Measurements from ENCODE around the gene FAM221B. TPM values are rescaled to one million over a fixed set of nuclear protein-coding genes. Genes with fewer than 3 reads are reported as not detected.
A peak's percentile ranks its signal among the peaks of the same experiment; 100 is the strongest.

Gene FAM221B
- total RNA-seq, 4 donors from 2014 or later, result not detected

- Histone ChIP-seq H3K36me3 (no peaks in the 10 kb centered on the region), H3K27me3 (no peaks in the 10 kb centered on the region), H3K4me3 (peak overlapping the region; percentile 68 to 96 (median 90)), H3K4me1 (peaks cover 37 to 58% of the 10 kb centered on the region in 2 donors), H3K9me3 (no peaks in the 10 kb centered on the region), H3K27ac (peak overlapping the region; percentile 88 to 98 (median 98))
- DNase-seq, result no peak
- in situ Hi-C loops (cut with MboI; ENCODE audit: low sequenced_read_pairs in 4 of 4), result no loop called here
- intact Hi-C loops (cut with DNase I; ENCODE audit: low total_unique reads), result loop anchor here (1.0 to 5.0 kb wide), 2 partner anchors 14 to 53 kb away; partner anchors contain the start of gene HINT2
- TF ChIP-seq POLR2A (IDR thresholded peaks at IDR 0.05), result no peak
- TF ChIP-seq CTCF (IDR thresholded peaks at IDR 0.05 in 4 of 5, conservative IDR thresholded peaks at IDR 0.05 in 1 of 5), result no peak
- peak in 1 of 2 donors; percentile 2 for ATAC-seq
Measured at GRCh38 chr9:35829764-35830096, 1.2 kb upstream of the FAM221B start.

- peak within 1 kb of the TSS; percentile 88 to 98 (median 98) for H3K27ac ChIP-seq
- no peaks in the 10 kb centered on the region for H3K27me3 ChIP-seq
- in situ Hi-C loops (cut with MboI; ENCODE audit: low sequenced_read_pairs in 4 of 4) (no loop called here), intact Hi-C loops (cut with DNase I; ENCODE audit: low total_unique reads) (loop anchor here (1.0 to 5.0 kb wide), 2 partner anchors 14 to 53 kb away; partner anchors contain the start of gene HINT2)
- peaks cover 32 to 53% of the 10 kb centered on the region in 2 donors for H3K4me1 ChIP-seq
- peak; percentile 92 to 93 for ATAC-seq
- H3K9me3 ChIP-seq, result no peaks in the 10 kb centered on the region
- no peaks in the 10 kb centered on the region for H3K36me3 ChIP-seq
- peak; percentile 53 to 67 for TF ChIP-seq POLR2A (IDR thresholded peaks at IDR 0.05)
- TF ChIP-seq CTCF (IDR thresholded peaks at IDR 0.05 in 4 of 5, conservative IDR thresholded peaks at IDR 0.05 in 1 of 5), result no peak
- peak within 1 kb of the TSS; percentile 68 to 96 (median 90) for H3K4me3 ChIP-seq
- peak; percentile 96 to 97 for DNase-seq
Measured at GRCh38 chr9:35829084-35829763, 692 bp upstream of the FAM221B start, which contains the start of gene TMEM8B. Gene TMEM8B (plus strand): TSS chr9:35829228. CDS start chr9:35829448, 220 bp downstream.

GRCh38 chr9:35827486-35827885 lies 1.0 kb downstream of the FAM221B start:
- no peak overlapping the region for H3K4me3 ChIP-seq
- H3K36me3 ChIP-seq, result no peaks in the 10 kb centered on the region
- DNase-seq (no peak), ATAC-seq (no peak)
- no peaks in the 10 kb centered on the region for H3K9me3 ChIP-seq
- H3K27ac ChIP-seq, result no peak overlapping the region
- H3K4me1 ChIP-seq, result peaks cover 16 to 35% of the 10 kb centered on the region in 2 donors
- in situ Hi-C loops (cut with MboI; ENCODE audit: low sequenced_read_pairs in 4 of 4) (no loop called here), intact Hi-C loops (cut with DNase I; ENCODE audit: low total_unique reads) (loop anchor here (5.0 kb wide), 1 partner anchor 55 kb away; no protein-coding TSS in a partner anchor)
- no peaks in the 10 kb centered on the region for H3K27me3 ChIP-seq
- TF ChIP-seq POLR2A (IDR thresholded peaks at IDR 0.05) (no peak), CTCF (IDR thresholded peaks at IDR 0.05 in 4 of 5, conservative IDR thresholded peaks at IDR 0.05 in 1 of 5) (no peak)

GRCh38 chr9:35826071-35826701 lies 2.3 kb downstream of the FAM221B start:
- Histone ChIP-seq H3K9me3 (no peaks in the 10 kb centered on the region), H3K27me3 (no peaks in the 10 kb centered on the region), H3K4me3 (no peak overlapping the region), H3K36me3 (no peaks in the 10 kb centered on the region), H3K27ac (no peak overlapping the region), H3K4me1 (peaks cover 13 to 23% of the 10 kb centered on the region in 2 donors)
- no peak for DNase-seq
- TF ChIP-seq POLR2A (IDR thresholded peaks at IDR 0.05) (no peak), CTCF (IDR thresholded peaks at IDR 0.05 in 4 of 5, conservative IDR thresholded peaks at IDR 0.05 in 1 of 5) (peak; percentile 52 to 80 (median 77))
- in situ Hi-C loops (cut with MboI; ENCODE audit: low sequenced_read_pairs in 4 of 4), result no loop called here
- intact Hi-C loops (cut with DNase I; ENCODE audit: low total_unique reads), result loop anchor here (1.0 to 5.0 kb wide), 2 partner anchors 36 to 56 kb away; no protein-coding TSS in a partner anchor
- ATAC-seq, result peak; percentile 27 to 46
